Keratinocyte (primary cell): ENCODE measurements around the gene UBE2E1.

Experiments used
- CTCF ChIP-seq, 3 experiments: IDR thresholded peaks in 1 of 3; conservative IDR thresholded peaks in 1 of 3; optimal IDR thresholded peaks in 1 of 3; 2 replicates in 2 of 3; 3 replicates in 1 of 3; pipeline versions ENCODE3 to v1.5.1; 2011; ENCODE audit warnings: low read length in 3 of 3, mild to moderate bottlenecking in 3 of 3, moderate library complexity in 2 of 3, control low read depth in 1 of 3, inconsistent platforms in 1 of 3; ENCODE audit not compliant: insufficient read depth in 2 of 3; ENCODE audit errors: extremely low read depth in 1 of 3
- EZH2 ChIP-seq: IDR thresholded peaks from one replicate; pipeline ENCODE4 v1.6.1; 2012; ENCODE audit warnings: inconsistent platforms, mild to moderate bottlenecking, low read length, moderate library complexity

DNA sequence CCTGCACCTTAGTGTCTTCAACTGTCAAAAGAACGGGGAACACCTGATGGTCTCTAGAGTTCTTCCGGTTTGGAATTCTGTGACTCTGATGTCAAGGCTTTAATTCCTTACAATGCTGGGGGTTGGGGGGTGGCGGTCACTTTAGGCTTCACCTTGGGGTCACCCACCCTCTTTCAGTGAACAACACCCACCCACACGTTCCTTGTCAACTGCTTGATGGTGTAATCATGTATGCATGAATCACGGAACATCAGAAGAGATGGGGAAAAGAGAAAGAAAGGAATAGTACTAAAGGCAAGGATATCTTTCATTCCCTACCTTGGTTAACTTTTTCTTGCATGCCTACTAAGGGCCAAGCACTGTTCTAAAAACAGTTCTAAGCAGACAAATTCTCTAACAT, 7.3 kb upstream of the UBE2E1 start:
- no peak for TF ChIP-seq CTCF (optimal IDR thresholded peaks at IDR 0.05 in 1 of 3, IDR thresholded peaks at IDR 0.05 in 1 of 3, conservative IDR thresholded peaks at IDR 0.05 in 1 of 3; ENCODE audit: extremely low read depth in 1 of 3, insufficient read depth in 2 of 3, low read length in 3 of 3)
- TF ChIP-seq EZH2 = no peak
